Endothelial cell of umbilical vein (primary cell): ENCODE results near the gene CREB3L2. TPM values are rescaled to one million over a fixed set of nuclear protein-coding genes. Genes with fewer than 3 reads are reported as not detected.

Experiments used
- BruUV-seq: library from RNA; stranded (reverse); fragments of 400-500 nt; replicated peaks from 2 replicates; lab custom pipeline; 2021; lab: Mats Ljungman, UMichigan
- CTCF ChIA-PET: fragments of 300-600, 350-600 bp; sonication (Branson Sonifier 250); formaldehyde crosslinking; loops from one replicate; lab custom pipeline; 2021; ENCODE audit warnings: antibody characterized with exemption, inconsistent platforms; lab: Charles Lee
- POLR2A ChIA-PET: fragments of 300-600, 350-600 bp; sonication (Branson Sonifier 250); formaldehyde crosslinking; loops from one replicate; lab custom pipeline; 2021; ENCODE audit warnings: antibody characterized with exemption, inconsistent platforms; lab: Charles Lee
- DNase-seq: peaks from one replicate; pipeline ENCODE4 v3.0.0-alpha.2; 2011; ENCODE audit warnings: low read depth, low spot score
- FAIRE-seq: peaks from 2 replicates; lab custom pipeline; 2011; peaks lifted over from hg19 to GRCh38; lab: Jason Lieb, UNC
- H2AFZ ChIP-seq: 2 replicates; pipeline ENCODE4 v1.6.0; 2012; ENCODE audit warnings: low read depth, low read length, control low read depth, inconsistent platforms
- H3K27ac ChIP-seq: 2 replicates; pipeline ENCODE4 v1.5.1; 2011; ENCODE audit warnings: low read depth, mild to moderate bottlenecking, control low read depth, low read length, moderate library complexity; ENCODE audit not compliant: insufficient read depth
- H3K27me3 ChIP-seq, 2 experiments: 2 replicates each; pipeline versions ENCODE4 v1.6.0 to v1.6.1; 2011; ENCODE audit warnings: low read length in 2 of 2, mixed read lengths in 1 of 2; ENCODE audit not compliant: control insufficient read depth in 2 of 2, insufficient read depth in 2 of 2
- H3K36me3 ChIP-seq, 2 experiments: 2 replicates in 1 of 2; 3 replicates in 1 of 2; pipeline ENCODE4 v1.5.1; 2011; ENCODE audit warnings: low read length in 2 of 2, mild to moderate bottlenecking in 1 of 2, moderate library complexity in 1 of 2; ENCODE audit not compliant: control insufficient read depth in 2 of 2, insufficient read depth in 2 of 2; ENCODE audit errors: extremely low read depth in 1 of 2
- H3K4me1 ChIP-seq: 3 replicates; pipeline ENCODE4 v1.5.1; 2011; ENCODE audit warnings: mild to moderate bottlenecking, low read length; ENCODE audit not compliant: control insufficient read depth, insufficient read depth; ENCODE audit errors: extremely low read depth
- H3K4me2 ChIP-seq: 2 replicates; pipeline ENCODE4 v1.6.1; 2011; ENCODE audit warnings: low read length, control low read depth, mixed read lengths; ENCODE audit not compliant: insufficient read depth
- H3K4me3 ChIP-seq, 3 experiments: fragments of 200-600 bp in 1 of 3; sonication (generic), shearing (Covaris generic) in 1 of 3; replicated peaks in 1 of 3; 2 replicates each; pipeline ENCODE4 v1.5.1; 2011 to 2016; ENCODE audit warnings: control low read depth in 3 of 3, low read length in 3 of 3, mild to moderate bottlenecking in 2 of 3, inconsistent platforms in 1 of 3, low read depth in 1 of 3, moderate library complexity in 1 of 3; ENCODE audit not compliant: insufficient read depth in 1 of 3
- H3K79me2 ChIP-seq: 2 replicates; pipeline ENCODE4 v1.6.0; 2012; ENCODE audit warnings: low read length, inconsistent platforms; ENCODE audit not compliant: control insufficient read depth, insufficient read depth
- H3K9ac ChIP-seq: replicated peaks from 2 replicates; pipeline ENCODE3; 2011; ENCODE audit warnings: low read length, control low read depth; ENCODE audit not compliant: insufficient read depth; ENCODE audit errors: extremely low read depth
- H3K9me1 ChIP-seq: replicated peaks from 3 replicates; pipeline ENCODE4 v1.6.0; 2011; ENCODE audit warnings: mild to moderate bottlenecking, low read length; ENCODE audit not compliant: control insufficient read depth, insufficient read depth; ENCODE audit errors: extremely low read depth
- H3K9me3 ChIP-seq: replicated peaks from 2 replicates; pipeline ENCODE4 v1.5.1; 2012; ENCODE audit warnings: low read length, inconsistent platforms; ENCODE audit not compliant: control insufficient read depth, insufficient read depth
- H4K20me1 ChIP-seq: replicated peaks from 2 replicates; pipeline ENCODE3; 2011; ENCODE audit warnings: mild to moderate bottlenecking, low read length; ENCODE audit not compliant: control insufficient read depth, insufficient read depth; ENCODE audit errors: extremely low read depth
- EZH2 ChIP-seq: IDR thresholded peaks from 2 replicates; pipeline ENCODE4 v1.6.1; 2012; ENCODE audit warnings: borderline replicate concordance, low read depth, mild to moderate bottlenecking, moderate library complexity, low read length, inconsistent platforms; ENCODE audit not compliant: severe bottlenecking
- FOS ChIP-seq: IDR thresholded peaks from 2 replicates; pipeline ENCODE4 v1.6.1; 2011; ENCODE audit warnings: mild to moderate bottlenecking, low read length, moderate library complexity, borderline replicate concordance; ENCODE audit not compliant: insufficient read depth
- GATA2 ChIP-seq: IDR thresholded peaks from 2 replicates; pipeline ENCODE4 v1.7.0; 2011; ENCODE audit warnings: low read depth, mild to moderate bottlenecking, moderate library complexity, mixed read lengths, low read length; ENCODE audit not compliant: insufficient read length, insufficient read depth
- JUN ChIP-seq: IDR thresholded peaks from 2 replicates; pipeline ENCODE4 v1.6.1; 2011; ENCODE audit warnings: borderline replicate concordance, low read depth; ENCODE audit not compliant: insufficient read length, insufficient read depth
- MYC ChIP-seq: IDR thresholded peaks from one replicate; pipeline ENCODE4 v1.6.1; 2011; ENCODE audit warnings: mild to moderate bottlenecking, low read depth, low read length
- POLR2A ChIP-seq: IDR thresholded peaks from 2 replicates; pipeline ENCODE4 v1.6.1; 2012; ENCODE audit warnings: low read depth, mild to moderate bottlenecking, control low read depth, low read length
- POLR2AphosphoS5 ChIP-seq: IDR thresholded peaks from 2 replicates; pipeline ENCODE4 v1.6.1; 2012; ENCODE audit warnings: low read depth, mild to moderate bottlenecking, control low read depth, low read length, moderate library complexity; ENCODE audit not compliant: insufficient read depth
- dilution Hi-C: fragments of 300-500 bp; cut with MboI; formaldehyde crosslinking; loops from one replicate; pipeline ENCODE4 v1.15.0; 2019; ENCODE audit warnings: low sequenced_read_pairs; ENCODE audit not compliant: extremely low pct_ligation_motif_present
- intact Hi-C: fragments of 100-400 bp; cut with micrococcal nuclease; formaldehyde crosslinking; loops from one replicate; pipeline ENCODE4 v1.10.0; 2022
- polyA plus RNA-seq, 4 experiments: library from polyadenylated mRNA; depleted of rRNA in 3 of 4; stranded (reverse) in 3 of 4; unstranded in 1 of 4; fragments of >200 nt; gene quantifications; 2 replicates each; pipeline versions ENCODE4 v1.2.1 to v1.2.3, GENCODE V29; 2011 to 2012; ENCODE audit warnings: missing spikeins in 1 of 4
- total RNA-seq: library from RNA; stranded (reverse); gene quantifications from 2 replicates; pipeline ENCODE4 v1.2.3, GENCODE V29; 2021
- TF ChIP-seq, protein P1 (sequence below), 2 donors: IDR thresholded peaks; 1 replicate in 1 of 2; 2 replicates in 1 of 2; pipeline ENCODE4 v1.5.1; 2011; ENCODE audit warnings: low read length in 2 of 2, mild to moderate bottlenecking in 2 of 2, moderate library complexity in 2 of 2, control low read depth in 1 of 2, inconsistent platforms in 1 of 2, low read depth in 1 of 2; ENCODE audit not compliant: insufficient read depth in 1 of 2; ENCODE audit errors: extremely low read depth in 1 of 2
- TF ChIP-seq, protein P2 (sequence below): IDR thresholded peaks from 2 replicates; pipeline ENCODE4 v1.6.1; 2011; ENCODE audit not compliant: insufficient read depth, insufficient read length

The CREB3L2 gene
- total and polyA plus RNA-seq, 2 donors (not counting 3 experiments of a cell fraction or from before 2014, with no cell fraction given) = 32.1 to 93.4 TPM

DNA sequence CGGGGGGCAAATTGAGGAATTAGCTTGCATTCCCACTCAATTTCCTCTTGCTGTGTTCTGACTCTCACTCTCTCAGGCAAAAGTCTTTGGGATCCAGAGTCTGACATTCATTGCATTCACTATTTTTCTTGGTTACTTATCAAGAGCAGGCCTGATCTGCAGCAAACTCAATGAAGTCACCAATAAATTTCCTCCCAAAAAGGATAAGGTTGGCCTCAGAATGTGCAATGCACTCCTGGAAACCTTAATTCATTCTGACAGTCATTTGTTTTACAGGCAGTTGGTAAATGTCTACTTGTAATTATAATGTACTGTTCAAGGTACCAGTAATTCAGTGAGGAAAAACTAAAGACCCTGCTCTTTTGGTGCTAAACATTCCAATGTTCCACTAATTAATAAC lies 148.8 kb downstream of the CREB3L2 start:
- Histone ChIP-seq H3K4me2 (no peak overlapping the region), H3K9ac (no peak overlapping the region), H4K20me1 (no peaks in the 10 kb centered on the region), H3K9me1 (no peaks in the 10 kb centered on the region), H3K9me3 (no peaks in the 10 kb centered on the region), H3K27me3 (peaks cover under 1 to 6% of the 10 kb centered on the region in 2 experiments), H3K4me1 (no peaks in the 10 kb centered on the region), H3K27ac (no peak overlapping the region), H2AFZ (no peak overlapping the region), H3K79me2 (no peaks in the 10 kb centered on the region), H3K36me3 (no peaks in the 10 kb centered on the region), H3K4me3 (no peak overlapping the region)
- BruUV-seq = no TSS peak
- ChIA-PET CTCF (interaction anchor here (1.0 to 1.1 kb wide), 2 partner anchors 18 to 52 kb away, joined by 3 read pairs; no protein-coding TSS in a partner anchor), POLR2A (no interaction called here)
- no peak for TF ChIP-seq FOS
- FAIRE-seq (no peak), DNase-seq (no peak)
- dilution Hi-C loops = no loop called here
- intact Hi-C loops = no loop called here

DNA sequence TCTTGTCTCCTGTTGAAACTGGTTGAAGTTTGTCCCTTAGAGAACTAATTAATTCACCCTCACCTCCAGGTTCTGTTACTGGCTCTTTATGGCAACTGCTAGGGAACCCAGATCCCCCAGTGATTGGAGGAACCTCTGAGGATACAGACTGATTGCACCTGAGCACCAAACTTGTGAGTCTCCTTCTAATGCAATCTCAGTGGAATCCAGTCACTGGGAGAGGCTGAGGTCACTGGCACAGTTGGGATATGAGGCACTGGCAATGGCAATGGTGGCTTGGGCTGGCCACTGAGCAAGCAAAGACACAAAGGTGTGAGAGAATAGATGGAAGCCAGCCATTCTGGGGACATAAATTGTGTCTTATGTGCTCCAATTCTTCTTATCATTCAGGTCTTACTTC lies 149.8 kb downstream of the CREB3L2 start:
- POLR2A ChIA-PET = no interaction called here
- Histone ChIP-seq H3K4me2 (no peak overlapping the region), H3K9ac (no peak overlapping the region), H3K27ac (no peak overlapping the region), H2AFZ (no peak overlapping the region), H3K9me3 (no peaks in the 10 kb centered on the region), H3K36me3 (no peaks in the 10 kb centered on the region), H3K27me3 (peaks cover 10 to 13% of the 10 kb centered on the region in 2 experiments), H3K9me1 (no peaks in the 10 kb centered on the region), H4K20me1 (no peaks in the 10 kb centered on the region), H3K4me3 (no peak overlapping the region), H3K79me2 (no peaks in the 10 kb centered on the region), H3K4me1 (no peaks in the 10 kb centered on the region)
- intact Hi-C loops = no loop called here
- dilution Hi-C loops = no loop called here
- DNase-seq (no peak), FAIRE-seq (no peak)
- TF ChIP-seq EZH2 = no peak
- TF ChIP-seq POLR2A = no peak
- TF ChIP-seq GATA2 = no peak
- TF ChIP-seq FOS = no peak
- no peak for TF ChIP-seq MYC
- no peak for TF ChIP-seq JUN
- TF ChIP-seq, protein P1, sequence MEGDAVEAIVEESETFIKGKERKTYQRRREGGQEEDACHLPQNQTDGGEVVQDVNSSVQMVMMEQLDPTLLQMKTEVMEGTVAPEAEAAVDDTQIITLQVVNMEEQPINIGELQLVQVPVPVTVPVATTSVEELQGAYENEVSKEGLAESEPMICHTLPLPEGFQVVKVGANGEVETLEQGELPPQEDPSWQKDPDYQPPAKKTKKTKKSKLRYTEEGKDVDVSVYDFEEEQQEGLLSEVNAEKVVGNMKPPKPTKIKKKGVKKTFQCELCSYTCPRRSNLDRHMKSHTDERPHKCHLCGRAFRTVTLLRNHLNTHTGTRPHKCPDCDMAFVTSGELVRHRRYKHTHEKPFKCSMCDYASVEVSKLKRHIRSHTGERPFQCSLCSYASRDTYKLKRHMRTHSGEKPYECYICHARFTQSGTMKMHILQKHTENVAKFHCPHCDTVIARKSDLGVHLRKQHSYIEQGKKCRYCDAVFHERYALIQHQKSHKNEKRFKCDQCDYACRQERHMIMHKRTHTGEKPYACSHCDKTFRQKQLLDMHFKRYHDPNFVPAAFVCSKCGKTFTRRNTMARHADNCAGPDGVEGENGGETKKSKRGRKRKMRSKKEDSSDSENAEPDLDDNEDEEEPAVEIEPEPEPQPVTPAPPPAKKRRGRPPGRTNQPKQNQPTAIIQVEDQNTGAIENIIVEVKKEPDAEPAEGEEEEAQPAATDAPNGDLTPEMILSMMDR (IDR thresholded peaks at IDR 0.05; ENCODE audit: extremely low read depth in 1 of 2, insufficient read depth in 1 of 2, low read depth in 1 of 2, low read length in 2 of 2) = no peak
- TF ChIP-seq, protein P2, sequence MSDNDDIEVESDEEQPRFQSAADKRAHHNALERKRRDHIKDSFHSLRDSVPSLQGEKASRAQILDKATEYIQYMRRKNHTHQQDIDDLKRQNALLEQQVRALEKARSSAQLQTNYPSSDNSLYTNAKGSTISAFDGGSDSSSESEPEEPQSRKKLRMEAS = no peak
- no peak for TF ChIP-seq POLR2AphosphoS5
- BruUV-seq = no TSS peak
- CTCF ChIA-PET = interaction anchor here (1.0 kb wide), 1 partner anchor 51 kb away, joined by 3 read pairs; no protein-coding TSS in a partner anchor
